ENCODE measurements around the gene ARL2.
"Not testable (repeated sequence)": the region's sequence is repeated elsewhere in the genome, so short reads cannot be mapped to it uniquely, and the experiment has no call there.

Gene ARL2

GRCh38 chr11:65013888-65014725 is at the start of gene ARL2:
Gene ARL2 (plus strand): TSS chr11:65014160. CDS start chr11:65014208, 48 bp downstream.
- peak; percentile 74 to 77 for DNase-seq (ENCODE audit: low read depth in 2 of 2)

DNA sequence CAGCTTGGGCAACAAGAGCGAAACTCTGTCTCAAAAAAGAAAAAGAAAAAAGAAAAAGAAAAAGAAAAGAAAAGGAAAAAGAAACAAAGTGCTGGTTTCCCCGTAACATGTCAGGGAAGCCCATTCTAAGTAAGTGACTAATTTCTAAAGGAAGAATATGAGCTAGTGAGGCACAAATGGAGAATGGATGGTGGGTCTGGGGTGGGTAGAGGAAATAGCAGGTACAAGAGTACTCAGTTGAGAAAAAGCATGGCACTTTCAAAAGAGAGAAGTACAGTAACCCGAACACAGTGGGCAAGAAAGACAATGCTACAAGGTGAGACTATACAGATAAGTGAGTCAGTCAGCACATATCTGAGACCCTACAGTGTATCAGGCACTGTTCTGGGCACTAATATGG is 46.6 kb upstream of the ARL2 start:
- DNase-seq (ENCODE audit: low read depth in 2 of 2), result no peak

- no peak for DNase-seq (ENCODE audit: low read depth in 2 of 2)
These were observed 44.8 kb upstream of the ARL2 start for GRCh38 chr11:64969209-64969608.

GRCh38 chr11:64970731-64971151 is 43.2 kb upstream of the ARL2 start:
- DNase-seq (ENCODE audit: low read depth in 2 of 2), result peak; percentile 26 to 44

DNA sequence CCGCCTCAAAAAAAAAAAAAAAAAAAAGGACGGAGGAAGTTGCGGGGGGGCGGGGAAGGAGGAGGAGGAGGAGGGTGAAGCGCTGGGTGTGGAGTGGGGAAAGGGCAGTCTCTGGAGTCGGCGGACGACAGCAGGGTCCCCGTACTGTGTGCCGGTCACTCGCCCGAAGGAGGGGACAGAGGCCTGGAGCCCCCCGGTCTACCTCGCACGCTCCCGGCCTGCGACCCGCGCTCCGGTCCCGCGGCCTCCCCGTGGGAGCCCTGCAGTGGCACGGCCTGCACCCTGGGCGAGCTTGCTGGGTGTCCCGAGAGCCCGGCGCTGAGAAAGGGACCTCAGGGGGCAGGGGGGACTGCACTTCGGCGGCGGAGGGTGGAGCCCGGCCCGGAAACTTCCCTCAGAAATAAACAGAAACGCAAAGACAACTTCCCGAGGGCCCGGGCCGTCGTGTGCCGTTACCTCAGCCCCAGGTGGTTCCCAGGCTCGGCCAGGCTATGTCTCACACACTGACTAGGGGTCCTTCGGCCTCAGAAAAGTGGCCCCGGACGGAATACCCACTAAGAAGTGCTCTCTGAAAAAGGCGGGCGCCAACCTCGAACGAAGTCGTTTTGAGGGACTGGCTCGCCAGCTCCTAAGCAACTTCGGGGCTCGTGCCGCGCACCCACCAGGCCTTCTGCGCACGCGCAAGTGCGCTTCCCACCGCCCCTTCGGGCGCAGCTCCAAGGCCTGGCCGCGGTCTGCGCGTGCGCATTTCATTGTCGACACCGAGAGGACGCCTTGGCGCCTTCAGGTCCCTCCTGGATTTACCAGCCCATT is 42.3 kb upstream of the ARL2 start, which contains the start of gene MAJIN:
TSS of gene MAJIN (minus strand) at position 688 of the 813 bp plus-strand sequence. CDS start 12,703 bp downstream, outside the sequence.
- DNase-seq (ENCODE audit: low read depth in 2 of 2), result peak; percentile 89 to 90

- DNase-seq (ENCODE audit: low read depth in 2 of 2), result no peak
These were observed 39.8 kb upstream of the ARL2 start for GRCh38 chr11:64974124-64974523.

DNA sequence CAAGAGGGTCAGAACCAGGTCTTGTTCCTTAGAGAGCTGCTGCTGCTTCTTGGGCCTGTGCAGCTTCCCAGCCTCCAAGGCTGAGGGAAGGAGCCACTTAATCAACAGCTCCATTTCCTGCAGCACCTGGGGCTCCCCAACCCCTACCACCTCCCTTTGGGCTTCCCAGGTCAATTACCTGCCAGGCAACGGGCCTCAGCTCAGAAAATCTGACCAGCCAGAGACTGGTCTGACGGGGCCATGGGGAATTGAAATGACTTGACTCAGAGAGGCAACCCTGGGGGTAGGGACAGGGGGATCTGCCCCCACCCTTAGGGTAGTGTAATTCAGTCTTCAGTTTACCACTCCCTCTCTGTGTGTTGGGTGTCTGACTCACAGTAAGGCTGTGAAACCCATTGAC is 37.3 kb upstream of the ARL2 start:
- no peak for DNase-seq (ENCODE audit: low read depth in 2 of 2)

- DNase-seq (ENCODE audit: low read depth in 2 of 2), result not testable (repeated sequence)
These were observed 30.6 kb upstream of the ARL2 start for GRCh38 chr11:64983339-64983738.

- DNase-seq (ENCODE audit: low read depth in 2 of 2), result no peak
These were observed 25.7 kb upstream of the ARL2 start for GRCh38 chr11:64987998-64988854.

DNA sequence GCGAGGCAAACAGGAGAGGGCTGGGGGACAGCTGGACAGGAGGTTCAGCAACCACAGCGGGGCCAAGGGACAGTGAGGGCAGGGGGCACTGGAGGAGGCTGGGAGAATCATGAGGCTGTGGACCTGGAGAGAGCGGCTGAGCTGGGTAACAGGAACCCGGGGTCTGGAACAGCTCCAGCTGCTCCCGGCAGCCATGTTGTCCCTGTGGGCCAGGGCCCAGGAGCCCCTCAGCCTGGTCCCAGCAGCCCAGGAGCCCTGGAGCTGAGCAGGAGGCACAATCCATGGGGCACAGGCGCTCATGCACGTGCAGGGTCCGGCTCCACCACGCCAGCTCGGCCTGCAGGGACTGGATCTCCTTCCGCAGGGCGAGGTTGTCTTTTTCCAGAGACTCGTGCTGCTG is 24.5 kb upstream of the ARL2 start:
- DNase-seq (ENCODE audit: low read depth in 2 of 2), result no peak

DNA sequence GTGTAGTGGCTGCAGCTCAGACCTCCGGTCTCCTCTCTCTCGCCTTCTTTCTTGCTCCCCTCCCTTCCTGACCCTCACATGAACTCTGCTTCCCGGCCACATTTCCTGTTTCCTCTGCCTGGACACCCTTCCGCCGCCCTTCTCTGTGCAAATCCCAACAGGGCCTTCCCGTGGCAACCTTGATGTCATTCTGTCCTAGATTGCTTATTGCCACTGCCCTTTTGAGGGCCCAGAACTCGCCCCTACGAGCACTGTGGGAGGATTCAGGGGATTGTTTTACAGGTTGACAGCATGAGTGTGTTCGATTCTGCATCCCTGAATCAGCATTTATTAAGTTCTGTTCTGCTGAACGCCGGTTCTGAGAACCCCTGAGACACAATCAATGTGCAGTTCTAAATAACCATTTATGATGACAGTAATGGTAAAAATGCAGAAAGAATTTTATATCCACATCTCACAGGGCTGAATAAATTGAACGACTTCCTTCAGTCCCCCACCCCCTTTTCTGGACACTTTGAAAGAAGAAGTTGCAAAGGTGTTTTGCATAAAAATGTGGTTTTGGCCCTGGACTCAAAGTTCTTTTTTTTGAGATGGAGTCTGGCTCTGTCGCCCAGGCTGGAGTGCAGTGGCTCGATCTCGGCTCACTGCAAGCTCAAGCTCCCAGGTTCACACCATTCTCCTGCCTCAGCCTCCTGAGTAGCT is 23.6 kb upstream of the ARL2 start:
- DNase-seq (ENCODE audit: low read depth in 2 of 2), result no peak

GRCh38 chr11:64994318-64994717 is 19.6 kb upstream of the ARL2 start:
- no peak for DNase-seq (ENCODE audit: low read depth in 2 of 2)

- DNase-seq (ENCODE audit: low read depth in 2 of 2), result no peak
These were observed 17.6 kb upstream of the ARL2 start for GRCh38 chr11:64996327-64996709.

GRCh38 chr11:64996710-64997380 is 17.1 kb upstream of the ARL2 start, which contains the start of gene BATF2:
Gene BATF2 (minus strand): TSS chr11:64996971. CDS start chr11:64996914, 57 bp downstream.
- DNase-seq (ENCODE audit: low read depth in 2 of 2), result no peak

GRCh38 chr11:64998141-64998540 is 15.8 kb upstream of the ARL2 start:
- no peak for DNase-seq (ENCODE audit: low read depth in 2 of 2)

GRCh38 chr11:64998690-64999431 is 15.1 kb upstream of the ARL2 start:
- DNase-seq (ENCODE audit: low read depth in 2 of 2), result no peak

- DNase-seq (ENCODE audit: low read depth in 2 of 2), result no peak
These were observed 14.5 kb upstream of the ARL2 start for GRCh38 chr11:64999478-64999877.

GRCh38 chr11:65002706-65003105 is 11.3 kb upstream of the ARL2 start:
- no peak for DNase-seq (ENCODE audit: low read depth in 2 of 2)

DNA sequence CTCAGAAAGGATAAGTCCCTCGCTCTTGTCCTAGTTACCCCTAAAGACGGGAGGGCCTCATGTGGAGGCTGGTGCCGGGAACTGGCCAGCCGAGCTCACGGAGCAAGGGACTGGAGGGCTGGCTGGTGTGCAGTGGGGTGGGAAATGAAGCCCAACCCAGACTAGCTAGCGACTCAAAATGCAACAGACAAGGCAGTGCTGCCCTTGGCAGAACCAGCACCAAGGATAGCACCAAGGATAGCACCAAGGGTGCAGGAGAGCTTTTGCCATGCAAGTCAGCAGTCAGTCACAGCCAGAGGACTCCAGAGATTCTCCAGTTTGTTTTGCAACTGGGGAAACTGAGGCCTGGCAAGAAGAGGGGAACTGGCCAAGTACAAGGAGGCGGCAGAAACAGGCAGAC is 10.7 kb upstream of the ARL2 start:
- DNase-seq (ENCODE audit: low read depth in 2 of 2), result no peak

DNA sequence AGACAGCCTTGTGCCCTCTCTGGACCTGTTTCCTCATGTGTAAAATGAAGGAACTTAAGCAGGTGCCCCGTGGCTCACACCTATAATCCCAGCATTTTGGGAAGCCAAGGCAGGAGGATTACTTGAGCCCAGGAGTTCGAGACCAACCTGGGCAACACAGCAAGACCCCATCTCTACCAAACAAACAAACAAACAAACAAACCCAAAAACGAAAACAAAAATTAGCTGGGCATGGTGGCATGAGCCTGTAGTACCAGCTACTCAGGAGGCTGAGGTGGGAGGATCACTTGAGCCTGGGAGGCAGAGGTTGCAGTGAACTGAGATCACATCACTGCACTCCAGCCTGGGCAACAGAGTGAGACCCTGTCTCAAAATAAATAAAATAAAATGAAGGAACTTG is 10.0 kb upstream of the ARL2 start:
- DNase-seq (ENCODE audit: low read depth in 2 of 2), result not testable (repeated sequence)
